Liver (tissue), 9 donors: ENCODE results near the gene ERVFRD-1. TPM values are rescaled to one million over a fixed set of nuclear protein-coding genes. Genes with fewer than 3 reads are reported as not detected.
"Not testable (repeated sequence)": the region's sequence is repeated elsewhere in the genome, so short reads cannot be mapped to it uniquely, and the experiment has no call there.

Source experiments
- DNase-seq: peaks from one replicate; pipeline ENCODE4 v3.0.0-alpha.2; 2017; ENCODE audit warnings: low spot score
- H3K27ac ChIP-seq, 2 donors: one replicate each; pipeline ENCODE4 v1.7.0; 2013; ENCODE audit warnings: inconsistent platforms in 2 of 2, low read length in 2 of 2, control low read depth in 1 of 2, low read depth in 1 of 2, mild to moderate bottlenecking in 1 of 2
- H3K27me3 ChIP-seq, 4 donors: one replicate each; pipeline versions ENCODE4 v1.6.1 to v1.7.0; 2013; ENCODE audit warnings: low read length in 3 of 4, inconsistent platforms in 1 of 4, mild to moderate bottlenecking in 1 of 4, moderate library complexity in 1 of 4; ENCODE audit not compliant: control insufficient read depth in 4 of 4, insufficient read depth in 4 of 4
- H3K36me3 ChIP-seq, 4 donors: one replicate each; pipeline versions ENCODE4 v1.6.1 to v1.7.0; 2013; ENCODE audit warnings: low read length in 3 of 4, mild to moderate bottlenecking in 3 of 4, low read depth in 1 of 4, moderate library complexity in 1 of 4; ENCODE audit not compliant: control insufficient read depth in 4 of 4, insufficient read depth in 3 of 4
- H3K4me1 ChIP-seq, 4 donors: one replicate each; pipeline versions ENCODE4 v1.6.1 to v1.7.0; 2013; ENCODE audit warnings: low read length in 3 of 4, mild to moderate bottlenecking in 3 of 4, moderate library complexity in 1 of 4; ENCODE audit not compliant: control insufficient read depth in 4 of 4, insufficient read depth in 4 of 4
- H3K4me3 ChIP-seq, 3 donors: one replicate each; pipeline versions ENCODE4 v1.6.1 to v1.7.0; 2013; ENCODE audit warnings: low read length in 3 of 3, control low read depth in 1 of 3, low read depth in 1 of 3, mild to moderate bottlenecking in 1 of 3
- H3K9ac ChIP-seq, 2 donors: one replicate each; pipeline ENCODE4 v1.7.0; 2013; ENCODE audit warnings: low read length in 2 of 2, mild to moderate bottlenecking in 2 of 2, moderate library complexity in 2 of 2, control low read depth in 1 of 2, low read depth in 1 of 2
- H3K9me3 ChIP-seq, 4 donors: one replicate each; pipeline versions ENCODE4 v1.6.1 to v1.7.0; 2013; ENCODE audit warnings: low read length in 3 of 4; ENCODE audit not compliant: control insufficient read depth in 4 of 4
- EGR1 ChIP-seq, 2 donors: IDR thresholded peaks; 2 replicates each; pipeline ENCODE4 v1.6.1; 2016 to 2018; ENCODE audit warnings: antibody characterized with exemption in 2 of 2, low read depth in 2 of 2
- FOXA1 ChIP-seq: IDR thresholded peaks from 2 replicates; pipeline ENCODE4 v1.6.1; 2016; ENCODE audit warnings: antibody characterized with exemption
- FOXA2 ChIP-seq: IDR thresholded peaks from 2 replicates; pipeline ENCODE4 v1.6.1; 2016; ENCODE audit warnings: antibody characterized with exemption
- GABPA ChIP-seq, 2 donors: IDR thresholded peaks in 1 of 2; conservative IDR thresholded peaks in 1 of 2; 2 replicates each; pipeline ENCODE4 v1.6.1; 2016; ENCODE audit warnings: antibody characterized with exemption in 2 of 2, mild to moderate bottlenecking in 1 of 2, moderate library complexity in 1 of 2
- HNF4A ChIP-seq, 2 donors: conservative IDR thresholded peaks; 2 replicates each; pipeline ENCODE4 v1.6.1; 2016; ENCODE audit warnings: antibody characterized with exemption in 2 of 2, mild to moderate bottlenecking in 2 of 2
- HNF4G ChIP-seq: IDR thresholded peaks from 2 replicates; pipeline ENCODE4 v1.6.1; 2016; ENCODE audit warnings: antibody characterized with exemption
- JUND ChIP-seq, 2 donors: IDR thresholded peaks; 2 replicates each; pipeline ENCODE4 v1.6.1; 2016; ENCODE audit warnings: antibody characterized with exemption in 2 of 2
- NR2F2 ChIP-seq: IDR thresholded peaks from 2 replicates; pipeline ENCODE4 v1.6.1; 2016; ENCODE audit warnings: antibody characterized with exemption
- RAD21 ChIP-seq, 2 donors: IDR thresholded peaks; 2 replicates each; pipeline ENCODE4 v1.6.1; 2016; ENCODE audit warnings: antibody characterized with exemption in 2 of 2, mild to moderate bottlenecking in 2 of 2
- RXRA ChIP-seq, 2 donors: IDR thresholded peaks; 2 replicates each; pipeline ENCODE4 v1.6.1; 2017 to 2018; ENCODE audit warnings: antibody characterized with exemption in 2 of 2, mild to moderate bottlenecking in 1 of 2
- SP1 ChIP-seq: IDR thresholded peaks from 2 replicates; pipeline ENCODE4 v1.6.1; 2018; ENCODE audit warnings: antibody characterized with exemption, mild to moderate bottlenecking
- TAF1 ChIP-seq: conservative IDR thresholded peaks from 2 replicates; pipeline ENCODE4 v1.6.1; 2016; ENCODE audit warnings: antibody characterized with exemption, mild to moderate bottlenecking
- YY1 ChIP-seq: IDR thresholded peaks from 2 replicates; pipeline ENCODE4 v1.6.1; 2016; ENCODE audit warnings: antibody characterized with exemption, mild to moderate bottlenecking
- WGBS: extraction: QIAGEN DNeasy Blood & Tissue Kit; methylation state at CpG from one replicate; pipeline ENCODE4 v1.1.7; 2013; 5-methylcytosine and 5-hydroxymethylcytosine counted together
- polyA plus RNA-seq, 2 donors: library from polyadenylated mRNA; stranded (reverse) in 1 of 2; unstranded in 1 of 2; fragments of 200-250 nt in 1 of 2; fragments of >200 nt in 1 of 2; fragmentation: Nextera tagmentation in 1 of 2; extraction: Ambion mirVana in 1 of 2; gene quantifications; one replicate each; pipeline versions ENCODE4 v1.2.1 to v1.2.3, GENCODE V29; 2013 to 2015
- total RNA-seq, 2 donors: library from RNA; depleted of rRNA; stranded (reverse); fragments of >200 nt; gene quantifications; one replicate each; pipeline ENCODE4 v1.2.3, GENCODE V29; 2014
- TF ChIP-seq, protein P1 (sequence below): IDR thresholded peaks from 2 replicates; pipeline ENCODE4 v1.6.1; 2016; ENCODE audit warnings: antibody characterized with exemption
- TF ChIP-seq, protein P2 (sequence below): IDR thresholded peaks from 2 replicates; pipeline ENCODE4 v1.6.1; 2016; ENCODE audit warnings: antibody characterized with exemption
- TF ChIP-seq, protein P3 (sequence below): IDR thresholded peaks from 2 replicates; pipeline ENCODE4 v1.6.1; 2016; ENCODE audit warnings: antibody characterized with exemption
- TF ChIP-seq, protein P4 (sequence below): fragments of 150-350 bp; IDR thresholded peaks from 2 replicates; pipeline ENCODE4 v1.5.1; 2017; ENCODE audit warnings: improper control_type of control experiment, low read depth, low read length; ENCODE audit not compliant: missing input control
- TF ChIP-seq, protein P5 (sequence below): IDR thresholded peaks from 2 replicates; pipeline ENCODE4 v1.6.1; 2016; ENCODE audit warnings: antibody characterized with exemption, mild to moderate bottlenecking
- donor health status: healthy.
- donor health status: healthy.
- donor health status: healthy.
- donor health status: healthy.
- donor health status: healthy.

Gene ERVFRD-1
- total and polyA plus RNA-seq, 4 donors, result 0.07 to 0.28 (median 0.14) TPM; not detected in 1

DNA sequence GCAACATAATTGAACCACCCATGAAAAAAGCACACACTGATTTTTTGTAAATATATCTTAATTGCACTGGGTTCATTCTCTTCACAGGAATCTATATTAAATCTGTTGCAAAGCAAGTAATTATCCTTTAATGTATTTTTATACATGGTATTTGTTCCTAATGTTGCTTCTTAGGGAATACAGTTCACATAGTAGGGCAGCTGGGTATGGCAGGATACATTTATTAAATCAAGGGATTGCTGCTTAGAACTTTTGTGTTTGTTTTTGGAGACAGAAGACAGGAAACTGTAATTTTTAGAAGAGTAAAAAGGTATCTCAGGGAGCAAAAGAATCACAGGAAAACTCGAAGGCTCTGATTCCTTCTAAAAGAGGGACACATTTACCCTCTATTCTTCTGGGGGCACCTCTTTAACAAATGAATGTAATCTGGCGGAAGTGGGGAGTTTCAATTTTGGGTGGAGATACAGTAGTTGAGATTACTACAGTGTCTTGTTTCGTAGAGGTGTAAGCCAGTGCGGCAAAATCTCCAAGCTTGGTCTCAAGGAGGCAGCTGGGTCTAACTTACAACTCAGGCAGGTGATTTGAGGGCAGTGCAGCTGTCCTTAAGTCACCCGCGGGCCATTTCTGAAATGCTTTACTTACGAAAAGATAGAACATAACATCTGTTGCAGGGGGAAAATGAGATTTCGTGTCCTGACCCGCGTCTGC is 18.7 kb downstream of the ERVFRD-1 start:
- peak overlapping the region; percentile 53 to 56 for H3K9ac ChIP-seq

DNA sequence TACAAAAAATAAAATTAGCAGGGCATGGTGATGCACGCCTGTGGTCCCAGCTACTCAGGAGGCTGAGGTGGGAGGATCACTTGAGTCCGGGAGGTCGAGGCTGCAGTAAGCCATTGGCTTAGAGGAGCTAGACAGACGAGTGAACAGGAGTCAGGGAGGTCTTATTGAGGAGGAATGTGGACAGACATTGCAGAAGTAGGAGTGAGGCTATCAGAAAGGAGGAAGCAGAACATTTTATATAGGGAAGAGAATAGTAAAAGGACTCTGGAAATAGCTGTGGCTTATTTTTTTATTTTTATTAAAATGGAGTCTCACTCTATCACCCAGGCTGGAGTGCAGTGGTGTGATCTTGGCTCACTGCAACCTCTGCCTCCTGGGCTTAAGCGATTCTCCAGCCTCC is 20.4 kb downstream of the ERVFRD-1 start:
- not testable (repeated sequence) for H3K36me3 ChIP-seq, H3K9me3 ChIP-seq, H3K27ac ChIP-seq, DNase-seq, H3K27me3 ChIP-seq, H3K4me3 ChIP-seq, H3K9ac ChIP-seq
- 94% methylated on average over 5 of the region's 5 CpGs for WGBS
- peaks cover 4 to 14% (median 12%) of the 10 kb centered on the region in 4 donors for H3K4me1 ChIP-seq

More for the DNA sequence above, 18.7 kb downstream of the ERVFRD-1 start:
- Histone ChIP-seq H3K36me3 (no peaks in the 10 kb centered on the region), H3K4me3 (peak overlapping the region; percentile 86 to 96 (median 94)), H3K4me1 (peaks cover 4 to 14% (median 12%) of the 10 kb centered on the region in 4 donors), H3K27ac (peak overlapping the region; percentile 86 to 97), H3K9me3 (no peaks in the 10 kb centered on the region), H3K27me3 (no peaks in the 10 kb centered on the region)
- 2% methylated on average over 10 of the region's 10 CpGs for WGBS
- TF ChIP-seq, protein P1, sequence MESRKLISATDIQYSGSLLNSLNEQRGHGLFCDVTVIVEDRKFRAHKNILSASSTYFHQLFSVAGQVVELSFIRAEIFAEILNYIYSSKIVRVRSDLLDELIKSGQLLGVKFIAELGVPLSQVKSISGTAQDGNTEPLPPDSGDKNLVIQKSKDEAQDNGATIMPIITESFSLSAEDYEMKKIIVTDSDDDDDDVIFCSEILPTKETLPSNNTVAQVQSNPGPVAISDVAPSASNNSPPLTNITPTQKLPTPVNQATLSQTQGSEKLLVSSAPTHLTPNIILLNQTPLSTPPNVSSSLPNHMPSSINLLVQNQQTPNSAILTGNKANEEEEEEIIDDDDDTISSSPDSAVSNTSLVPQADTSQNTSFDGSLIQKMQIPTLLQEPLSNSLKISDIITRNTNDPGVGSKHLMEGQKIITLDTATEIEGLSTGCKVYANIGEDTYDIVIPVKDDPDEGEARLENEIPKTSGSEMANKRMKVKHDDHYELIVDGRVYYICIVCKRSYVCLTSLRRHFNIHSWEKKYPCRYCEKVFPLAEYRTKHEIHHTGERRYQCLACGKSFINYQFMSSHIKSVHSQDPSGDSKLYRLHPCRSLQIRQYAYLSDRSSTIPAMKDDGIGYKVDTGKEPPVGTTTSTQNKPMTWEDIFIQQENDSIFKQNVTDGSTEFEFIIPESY, result no peak
- TF ChIP-seq JUND (IDR thresholded peaks at IDR 0.05), result no peak
- no peak for TF ChIP-seq EGR1 (IDR thresholded peaks at IDR 0.05; ENCODE audit: low read depth in 2 of 2)
- no peak for TF ChIP-seq SP1
- TF ChIP-seq RAD21 (IDR thresholded peaks at IDR 0.05), result no peak
- TF ChIP-seq FOXA1, result no peak
- TF ChIP-seq, protein P2, sequence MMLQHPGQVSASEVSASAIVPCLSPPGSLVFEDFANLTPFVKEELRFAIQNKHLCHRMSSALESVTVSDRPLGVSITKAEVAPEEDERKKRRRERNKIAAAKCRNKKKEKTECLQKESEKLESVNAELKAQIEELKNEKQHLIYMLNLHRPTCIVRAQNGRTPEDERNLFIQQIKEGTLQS, result no peak
- no peak for TF ChIP-seq FOXA2
- TF ChIP-seq, protein P3, sequence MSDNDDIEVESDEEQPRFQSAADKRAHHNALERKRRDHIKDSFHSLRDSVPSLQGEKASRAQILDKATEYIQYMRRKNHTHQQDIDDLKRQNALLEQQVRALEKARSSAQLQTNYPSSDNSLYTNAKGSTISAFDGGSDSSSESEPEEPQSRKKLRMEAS, result no peak
- no peak for DNase-seq

DNA sequence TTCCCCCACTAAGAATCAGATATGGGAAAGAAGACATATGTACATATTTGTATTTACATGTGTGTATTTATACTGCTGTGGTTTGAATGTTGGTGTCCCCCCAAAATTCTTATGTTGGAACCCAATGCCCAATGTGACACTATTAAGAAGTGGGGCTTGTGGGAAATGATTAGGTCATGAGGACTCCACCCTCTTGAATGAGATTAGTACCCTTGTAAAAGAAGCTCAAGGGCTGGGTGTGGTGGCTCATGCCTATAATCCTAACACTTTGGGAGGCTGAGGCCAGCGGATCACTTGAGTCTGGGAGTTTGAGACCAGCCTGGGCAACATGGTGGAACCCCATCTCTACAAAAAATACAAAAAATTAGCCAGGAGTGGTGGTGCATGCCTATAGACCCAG is 21.8 kb downstream of the ERVFRD-1 start:
- Histone ChIP-seq H3K4me1 (peaks cover 0 to 10% (median 6%) of the 10 kb centered on the region in 4 donors), H3K9me3 (no peaks in the 10 kb centered on the region), H3K9ac (no peak overlapping the region), H3K36me3 (no peaks in the 10 kb centered on the region), H3K27me3 (no peaks in the 10 kb centered on the region), H3K4me3 (no peak overlapping the region), H3K27ac (no peak overlapping the region)
- no peak for DNase-seq
- 98% methylated on average over 1 of the region's 1 CpG for WGBS
- TF ChIP-seq TAF1 (no peak), NR2F2 (no peak), HNF4A (conservative IDR thresholded peaks at IDR 0.05) (no peak), RXRA (IDR thresholded peaks at IDR 0.05) (no peak), HNF4G (no peak), GABPA (IDR thresholded peaks at IDR 0.05 in 1 of 2, conservative IDR thresholded peaks at IDR 0.05 in 1 of 2) (no peak), FOXA2 (no peak), SP1 (no peak), FOXA1 (no peak), EGR1 (IDR thresholded peaks at IDR 0.05; ENCODE audit: low read depth in 2 of 2) (no peak), YY1 (no peak), JUND (IDR thresholded peaks at IDR 0.05) (no peak)
- TF ChIP-seq, protein P4, sequence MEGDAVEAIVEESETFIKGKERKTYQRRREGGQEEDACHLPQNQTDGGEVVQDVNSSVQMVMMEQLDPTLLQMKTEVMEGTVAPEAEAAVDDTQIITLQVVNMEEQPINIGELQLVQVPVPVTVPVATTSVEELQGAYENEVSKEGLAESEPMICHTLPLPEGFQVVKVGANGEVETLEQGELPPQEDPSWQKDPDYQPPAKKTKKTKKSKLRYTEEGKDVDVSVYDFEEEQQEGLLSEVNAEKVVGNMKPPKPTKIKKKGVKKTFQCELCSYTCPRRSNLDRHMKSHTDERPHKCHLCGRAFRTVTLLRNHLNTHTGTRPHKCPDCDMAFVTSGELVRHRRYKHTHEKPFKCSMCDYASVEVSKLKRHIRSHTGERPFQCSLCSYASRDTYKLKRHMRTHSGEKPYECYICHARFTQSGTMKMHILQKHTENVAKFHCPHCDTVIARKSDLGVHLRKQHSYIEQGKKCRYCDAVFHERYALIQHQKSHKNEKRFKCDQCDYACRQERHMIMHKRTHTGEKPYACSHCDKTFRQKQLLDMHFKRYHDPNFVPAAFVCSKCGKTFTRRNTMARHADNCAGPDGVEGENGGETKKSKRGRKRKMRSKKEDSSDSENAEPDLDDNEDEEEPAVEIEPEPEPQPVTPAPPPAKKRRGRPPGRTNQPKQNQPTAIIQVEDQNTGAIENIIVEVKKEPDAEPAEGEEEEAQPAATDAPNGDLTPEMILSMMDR, result no peak
- TF ChIP-seq, protein P5, sequence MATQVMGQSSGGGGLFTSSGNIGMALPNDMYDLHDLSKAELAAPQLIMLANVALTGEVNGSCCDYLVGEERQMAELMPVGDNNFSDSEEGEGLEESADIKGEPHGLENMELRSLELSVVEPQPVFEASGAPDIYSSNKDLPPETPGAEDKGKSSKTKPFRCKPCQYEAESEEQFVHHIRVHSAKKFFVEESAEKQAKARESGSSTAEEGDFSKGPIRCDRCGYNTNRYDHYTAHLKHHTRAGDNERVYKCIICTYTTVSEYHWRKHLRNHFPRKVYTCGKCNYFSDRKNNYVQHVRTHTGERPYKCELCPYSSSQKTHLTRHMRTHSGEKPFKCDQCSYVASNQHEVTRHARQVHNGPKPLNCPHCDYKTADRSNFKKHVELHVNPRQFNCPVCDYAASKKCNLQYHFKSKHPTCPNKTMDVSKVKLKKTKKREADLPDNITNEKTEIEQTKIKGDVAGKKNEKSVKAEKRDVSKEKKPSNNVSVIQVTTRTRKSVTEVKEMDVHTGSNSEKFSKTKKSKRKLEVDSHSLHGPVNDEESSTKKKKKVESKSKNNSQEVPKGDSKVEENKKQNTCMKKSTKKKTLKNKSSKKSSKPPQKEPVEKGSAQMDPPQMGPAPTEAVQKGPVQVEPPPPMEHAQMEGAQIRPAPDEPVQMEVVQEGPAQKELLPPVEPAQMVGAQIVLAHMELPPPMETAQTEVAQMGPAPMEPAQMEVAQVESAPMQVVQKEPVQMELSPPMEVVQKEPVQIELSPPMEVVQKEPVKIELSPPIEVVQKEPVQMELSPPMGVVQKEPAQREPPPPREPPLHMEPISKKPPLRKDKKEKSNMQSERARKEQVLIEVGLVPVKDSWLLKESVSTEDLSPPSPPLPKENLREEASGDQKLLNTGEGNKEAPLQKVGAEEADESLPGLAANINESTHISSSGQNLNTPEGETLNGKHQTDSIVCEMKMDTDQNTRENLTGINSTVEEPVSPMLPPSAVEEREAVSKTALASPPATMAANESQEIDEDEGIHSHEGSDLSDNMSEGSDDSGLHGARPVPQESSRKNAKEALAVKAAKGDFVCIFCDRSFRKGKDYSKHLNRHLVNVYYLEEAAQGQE, result no peak
- TF ChIP-seq, protein P2, result no peak
